ENCODE measurements around the gene MAP3K7.

DNA sequence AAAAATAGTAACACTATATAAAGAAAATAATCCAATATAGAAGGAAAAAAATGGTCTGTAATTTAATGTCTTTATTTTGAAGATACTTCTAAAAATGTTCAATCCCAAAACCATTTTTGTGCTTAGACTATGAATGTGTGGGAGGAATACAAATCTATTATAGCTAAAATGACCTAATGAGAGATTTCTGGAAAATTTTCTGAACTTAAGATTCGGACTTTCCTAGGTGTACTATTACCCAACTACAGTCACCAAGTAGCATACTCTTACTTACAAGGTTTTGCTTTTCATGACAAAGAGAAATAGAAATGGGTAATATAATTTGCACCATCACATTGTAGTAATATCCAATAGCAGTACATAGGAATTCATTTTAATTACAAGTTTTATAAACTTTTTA, 29.9 kb downstream of the MAP3K7 start:
- TF ChIP-seq, protein P1, sequence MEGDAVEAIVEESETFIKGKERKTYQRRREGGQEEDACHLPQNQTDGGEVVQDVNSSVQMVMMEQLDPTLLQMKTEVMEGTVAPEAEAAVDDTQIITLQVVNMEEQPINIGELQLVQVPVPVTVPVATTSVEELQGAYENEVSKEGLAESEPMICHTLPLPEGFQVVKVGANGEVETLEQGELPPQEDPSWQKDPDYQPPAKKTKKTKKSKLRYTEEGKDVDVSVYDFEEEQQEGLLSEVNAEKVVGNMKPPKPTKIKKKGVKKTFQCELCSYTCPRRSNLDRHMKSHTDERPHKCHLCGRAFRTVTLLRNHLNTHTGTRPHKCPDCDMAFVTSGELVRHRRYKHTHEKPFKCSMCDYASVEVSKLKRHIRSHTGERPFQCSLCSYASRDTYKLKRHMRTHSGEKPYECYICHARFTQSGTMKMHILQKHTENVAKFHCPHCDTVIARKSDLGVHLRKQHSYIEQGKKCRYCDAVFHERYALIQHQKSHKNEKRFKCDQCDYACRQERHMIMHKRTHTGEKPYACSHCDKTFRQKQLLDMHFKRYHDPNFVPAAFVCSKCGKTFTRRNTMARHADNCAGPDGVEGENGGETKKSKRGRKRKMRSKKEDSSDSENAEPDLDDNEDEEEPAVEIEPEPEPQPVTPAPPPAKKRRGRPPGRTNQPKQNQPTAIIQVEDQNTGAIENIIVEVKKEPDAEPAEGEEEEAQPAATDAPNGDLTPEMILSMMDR (conservative IDR thresholded peaks at IDR 0.05; ENCODE audit: low read depth, low read length) = no peak
- TF ChIP-seq SMC3 (IDR thresholded peaks at IDR 0.05; ENCODE audit: low read depth, low read length) = no peak
- TF ChIP-seq POLR2A (IDR thresholded peaks at IDR 0.05; ENCODE audit: low read depth, low read length) = no peak
- TF ChIP-seq MXI1 (IDR thresholded peaks at IDR 0.05; ENCODE audit: borderline replicate concordance, low read depth, low read length) = no peak
- TF ChIP-seq CEBPB (IDR thresholded peaks at IDR 0.05; ENCODE audit: low read depth, low read length) = no peak
- no peak for TF ChIP-seq RAD21 (IDR thresholded peaks at IDR 0.05; ENCODE audit: low read length)
- TF ChIP-seq RFX5 (IDR thresholded peaks at IDR 0.05; ENCODE audit: low read depth, low read length) = no peak
- no peak for TF ChIP-seq RCOR1 (IDR thresholded peaks at IDR 0.05; ENCODE audit: insufficient replicate concordance, low read length)
- TF ChIP-seq, protein P2, sequence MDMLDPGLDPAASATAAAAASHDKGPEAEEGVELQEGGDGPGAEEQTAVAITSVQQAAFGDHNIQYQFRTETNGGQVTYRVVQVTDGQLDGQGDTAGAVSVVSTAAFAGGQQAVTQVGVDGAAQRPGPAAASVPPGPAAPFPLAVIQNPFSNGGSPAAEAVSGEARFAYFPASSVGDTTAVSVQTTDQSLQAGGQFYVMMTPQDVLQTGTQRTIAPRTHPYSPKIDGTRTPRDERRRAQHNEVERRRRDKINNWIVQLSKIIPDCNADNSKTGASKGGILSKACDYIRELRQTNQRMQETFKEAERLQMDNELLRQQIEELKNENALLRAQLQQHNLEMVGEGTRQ (IDR thresholded peaks at IDR 0.05; ENCODE audit: low read depth, low read length) = no peak
- TF ChIP-seq BHLHE40 (IDR thresholded peaks at IDR 0.05; ENCODE audit: low read depth, low read length) = no peak
